Activated B cell treated with CpG ODN at 0.5 μM for 24 hours (primary cell): Measurements from ENCODE around the gene SNORC. TPM values are rescaled to one million over a fixed set of nuclear protein-coding genes. Genes with fewer than 3 reads are reported as not detected.
"Not testable (repeated sequence)": the region's sequence is repeated elsewhere in the genome, so short reads cannot be mapped to it uniquely, and the experiment has no call there.

Source experiments
- ATAC-seq: fragments of 200-7000 bp; cut with Tn5 transposase; one replicate; pipeline ENCODE4 v1.10.0; 2021; ENCODE audit warnings: low read depth, mild to moderate bottlenecking, moderate library complexity
- CTCF ChIA-PET: fragments of 350-600 bp; sonication (Branson Sonifier 250); formaldehyde crosslinking; loops from one replicate; lab custom pipeline; 2021; ENCODE audit warnings: antibody characterized with exemption; lab: Charles Lee
- POLR2A ChIA-PET: fragments of 350-600 bp; sonication (Branson Sonifier 250); formaldehyde crosslinking; loops from one replicate; lab custom pipeline; 2021; ENCODE audit warnings: antibody characterized with exemption; lab: Charles Lee
- DNase-seq: peaks from one replicate; pipeline ENCODE4 v3.0.0; 2022
- H3K27ac Mint-ChIP-seq: one replicate; pipeline ENCODE4 v1.8.0; 2020; ENCODE audit warnings: mixed read lengths
- H3K27me3 Mint-ChIP-seq: one replicate; pipeline ENCODE4 v1.8.0; 2021; ENCODE audit warnings: mixed read lengths
- H3K36me3 Mint-ChIP-seq: one replicate; pipeline ENCODE4 v1.8.0; 2021; ENCODE audit warnings: low read depth, mixed read lengths
- H3K4me1 Mint-ChIP-seq: one replicate; pipeline ENCODE4 v1.8.0; 2021; ENCODE audit warnings: mixed read lengths
- H3K4me3 Mint-ChIP-seq: one replicate; pipeline ENCODE4 v1.8.0; 2020; ENCODE audit warnings: mild to moderate bottlenecking, mixed read lengths
- H3K9me3 Mint-ChIP-seq: one replicate; pipeline ENCODE4 v1.8.0; 2020; ENCODE audit warnings: mixed read lengths
- intact Hi-C: fragments of 100-400 bp; cut with micrococcal nuclease; formaldehyde crosslinking; loops from one replicate; pipeline ENCODE4 v1.15.1; 2024
- total RNA-seq: library from RNA; stranded (reverse); gene quantifications from 2 replicates; pipeline ENCODE4 v1.2.3, GENCODE V29; 2022
- TF ChIP-seq, protein P1 (sequence below): fragments of 200-600 bp; IDR thresholded peaks from one replicate; pipeline ENCODE4 v1.8.0; 2022; ENCODE audit warnings: antibody characterized with exemption, mild to moderate bottlenecking

The SNORC gene
- total RNA-seq, 1 donor from 2014 or later: 2.1 TPM

DNA sequence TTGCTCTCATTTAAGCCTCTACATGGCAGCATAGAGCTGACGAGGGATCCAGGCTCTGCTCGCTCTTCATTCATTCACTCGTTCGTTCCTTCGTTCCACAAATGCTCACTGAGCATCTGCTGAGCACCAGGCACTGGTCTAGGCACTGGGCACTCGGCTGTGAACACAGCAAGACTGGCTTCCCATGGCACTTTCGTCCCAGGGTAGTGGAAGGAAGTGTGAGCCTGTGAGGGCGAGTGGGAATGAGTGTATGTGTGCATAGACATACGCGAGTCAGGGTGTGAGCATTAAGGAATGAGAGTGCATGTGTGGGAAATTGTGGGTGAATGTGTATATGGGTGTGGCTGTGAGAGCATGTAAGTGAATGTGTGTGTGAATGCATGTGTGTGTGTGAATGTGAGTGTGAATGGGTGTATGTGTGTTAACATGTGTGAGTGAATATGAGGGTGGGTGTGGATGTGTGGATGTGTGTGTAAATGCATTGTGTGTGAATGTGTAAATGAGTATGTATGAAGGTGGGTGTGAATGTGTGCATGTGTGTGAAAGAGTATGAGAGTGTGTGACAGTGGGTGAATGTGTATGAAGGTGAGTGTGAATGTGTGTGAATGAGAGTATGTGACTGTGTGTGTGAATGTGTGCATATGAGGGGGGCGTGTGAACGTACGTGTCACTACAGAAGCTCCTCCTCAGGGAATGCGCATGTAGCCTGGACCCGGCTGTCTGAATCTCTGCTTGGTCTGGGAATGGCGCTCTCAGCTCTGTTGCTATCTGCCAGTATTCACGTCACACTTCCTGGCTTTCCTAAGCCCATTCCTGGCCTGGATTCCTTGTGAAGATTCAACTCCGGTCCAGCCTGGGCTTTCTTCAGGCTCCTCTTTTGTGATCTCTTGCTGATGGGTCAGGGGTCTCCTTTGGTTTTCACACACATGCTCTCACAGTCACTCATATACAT lies 28.8 kb downstream of the SNORC start:
- CTCF ChIA-PET: no interaction called here
- H3K4me3 Mint-ChIP-seq: no peak overlapping the region
- TF ChIP-seq, protein P1, sequence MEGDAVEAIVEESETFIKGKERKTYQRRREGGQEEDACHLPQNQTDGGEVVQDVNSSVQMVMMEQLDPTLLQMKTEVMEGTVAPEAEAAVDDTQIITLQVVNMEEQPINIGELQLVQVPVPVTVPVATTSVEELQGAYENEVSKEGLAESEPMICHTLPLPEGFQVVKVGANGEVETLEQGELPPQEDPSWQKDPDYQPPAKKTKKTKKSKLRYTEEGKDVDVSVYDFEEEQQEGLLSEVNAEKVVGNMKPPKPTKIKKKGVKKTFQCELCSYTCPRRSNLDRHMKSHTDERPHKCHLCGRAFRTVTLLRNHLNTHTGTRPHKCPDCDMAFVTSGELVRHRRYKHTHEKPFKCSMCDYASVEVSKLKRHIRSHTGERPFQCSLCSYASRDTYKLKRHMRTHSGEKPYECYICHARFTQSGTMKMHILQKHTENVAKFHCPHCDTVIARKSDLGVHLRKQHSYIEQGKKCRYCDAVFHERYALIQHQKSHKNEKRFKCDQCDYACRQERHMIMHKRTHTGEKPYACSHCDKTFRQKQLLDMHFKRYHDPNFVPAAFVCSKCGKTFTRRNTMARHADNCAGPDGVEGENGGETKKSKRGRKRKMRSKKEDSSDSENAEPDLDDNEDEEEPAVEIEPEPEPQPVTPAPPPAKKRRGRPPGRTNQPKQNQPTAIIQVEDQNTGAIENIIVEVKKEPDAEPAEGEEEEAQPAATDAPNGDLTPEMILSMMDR: no peak
- DNase-seq: no peak
- H3K27me3 Mint-ChIP-seq: no peaks in the 10 kb centered on the region
- H3K9me3 Mint-ChIP-seq: no peaks in the 10 kb centered on the region
- no peak for ATAC-seq
- no peaks in the 10 kb centered on the region for H3K4me1 Mint-ChIP-seq
- POLR2A ChIA-PET: interaction anchor here (1.0 kb wide), 1 partner anchor 161 kb away, joined by 7 read pairs; the partner anchor contains the start of gene INPP5D
- no peaks in the 10 kb centered on the region for H3K36me3 Mint-ChIP-seq
- intact Hi-C loops: no loop called here
- H3K27ac Mint-ChIP-seq: no peak overlapping the region

DNA sequence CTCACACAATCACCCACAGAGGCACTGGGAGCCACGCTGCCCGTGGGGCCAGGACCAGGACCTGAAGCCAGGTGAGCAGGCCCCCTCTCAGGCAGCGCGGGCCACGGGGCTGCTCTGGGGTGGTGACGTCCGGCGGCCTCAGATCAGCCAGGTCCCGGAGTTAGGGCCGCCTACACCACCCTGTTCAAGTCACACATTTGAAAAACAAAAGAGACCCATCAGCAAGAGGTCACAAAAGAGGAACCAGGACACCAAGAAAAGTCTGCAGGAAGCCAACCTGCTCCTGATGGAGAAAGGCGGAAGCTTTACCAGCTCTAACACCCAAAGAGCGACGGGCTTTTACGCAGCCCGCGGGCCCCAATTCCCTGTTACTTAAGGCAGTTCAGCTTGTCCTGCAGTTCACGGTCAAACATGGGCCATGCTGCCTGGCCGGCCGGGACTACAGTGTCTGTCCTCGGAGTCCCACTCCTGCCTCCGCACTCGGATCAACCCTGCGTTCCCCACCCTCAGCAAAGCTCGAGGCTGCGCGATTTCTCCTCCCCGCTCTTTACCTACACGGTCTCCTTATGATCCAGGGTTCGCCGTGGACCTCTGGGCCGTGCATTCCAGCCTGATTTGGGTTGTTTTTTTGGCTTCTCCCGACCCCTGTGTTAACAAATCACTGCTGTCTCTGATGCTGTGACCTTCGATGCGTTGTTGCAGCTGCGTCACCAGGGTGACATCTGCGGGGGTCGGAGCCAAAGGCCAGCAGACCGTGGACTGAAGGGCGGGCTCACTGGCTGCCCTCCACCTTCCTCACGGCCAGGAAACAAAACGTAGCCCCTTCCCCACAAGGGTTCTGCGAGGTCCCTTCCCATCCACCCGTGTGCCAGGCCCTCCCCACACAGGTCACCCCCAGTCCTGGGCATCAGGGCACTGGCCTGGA lies 31.0 kb downstream of the SNORC start:
- Mint-ChIP-seq H3K9me3 (no peaks in the 10 kb centered on the region), H3K4me1 (no peaks in the 10 kb centered on the region), H3K27ac (no peak overlapping the region), H3K4me3 (no peak overlapping the region), H3K36me3 (no peaks in the 10 kb centered on the region), H3K27me3 (no peaks in the 10 kb centered on the region)
- intact Hi-C loops: no loop called here
- CTCF ChIA-PET: no interaction called here
- POLR2A ChIA-PET: no interaction called here
- ATAC-seq: no peak
- no peak for DNase-seq
- TF ChIP-seq, protein P1: no peak

DNA sequence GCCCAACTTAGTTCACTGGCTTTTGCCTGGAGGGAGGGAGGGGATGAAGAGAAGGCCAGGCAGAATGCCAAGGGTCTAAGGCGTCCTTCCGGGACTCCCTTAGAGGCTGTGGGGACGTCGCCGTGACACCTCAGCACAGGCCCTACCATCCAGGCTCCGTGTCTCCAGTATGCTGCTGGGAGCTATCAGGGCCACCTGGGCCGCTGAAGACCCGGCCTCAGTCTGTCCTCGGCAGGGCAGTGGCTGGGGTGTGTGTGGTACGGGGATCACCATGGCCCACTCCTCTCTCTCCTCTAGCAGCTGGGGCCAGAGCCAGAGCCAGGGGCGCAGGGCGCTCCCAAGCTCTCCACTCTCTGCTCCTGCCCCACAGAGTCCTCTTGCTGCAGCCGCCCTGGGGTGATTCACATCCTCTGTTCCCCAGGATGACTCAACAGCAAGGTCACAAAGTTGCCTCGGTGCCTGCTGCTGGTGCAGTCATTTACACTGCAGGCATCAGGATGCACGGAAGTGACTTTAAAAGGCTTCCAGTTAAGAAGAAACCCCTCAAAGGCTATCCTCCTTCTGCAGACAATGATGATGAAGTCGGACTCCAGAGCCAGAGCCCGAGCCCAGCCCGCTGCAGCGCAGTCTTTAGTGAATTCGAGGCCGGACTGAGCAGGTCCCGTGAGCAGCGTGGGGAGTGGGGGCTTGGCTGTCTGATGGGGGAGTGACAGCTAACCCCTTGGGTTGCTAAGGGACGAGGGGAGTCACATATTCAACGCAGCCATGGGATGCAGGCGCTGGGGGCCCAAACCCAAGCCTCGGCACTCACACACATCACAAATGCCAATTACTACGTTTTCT lies 31.9 kb downstream of the SNORC start:
- no peaks in the 10 kb centered on the region for H3K27me3 Mint-ChIP-seq
- no peaks in the 10 kb centered on the region for H3K36me3 Mint-ChIP-seq
- no peak overlapping the region for H3K4me3 Mint-ChIP-seq
- H3K4me1 Mint-ChIP-seq: no peaks in the 10 kb centered on the region
- ATAC-seq (no peak), DNase-seq (no peak)
- ChIA-PET POLR2A (no interaction called here), CTCF (no interaction called here)
- H3K9me3 Mint-ChIP-seq: no peaks in the 10 kb centered on the region
- intact Hi-C loops: no loop called here
- no peak overlapping the region for H3K27ac Mint-ChIP-seq
- TF ChIP-seq, protein P1: no peak

DNA sequence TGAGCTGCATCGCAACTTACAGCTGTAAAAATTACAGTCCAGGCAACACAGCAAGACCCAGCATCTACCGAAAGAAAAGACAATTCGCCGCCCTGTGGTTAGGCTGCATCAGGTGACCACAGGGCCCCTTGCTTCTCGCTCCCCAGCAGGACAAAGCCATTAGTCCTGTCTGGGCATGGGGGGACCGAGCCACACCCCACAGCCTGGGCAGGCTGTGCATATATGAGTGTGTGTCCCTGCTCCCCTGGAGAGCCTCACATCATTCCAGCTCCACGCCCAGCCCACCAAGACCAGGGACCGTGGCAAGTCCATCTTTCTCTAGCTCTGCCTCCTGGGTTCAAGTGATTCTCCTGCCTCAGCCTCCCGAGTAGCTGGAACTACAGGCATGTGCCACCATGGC lies 33.9 kb downstream of the SNORC start:
- no peak overlapping the region for H3K4me3 Mint-ChIP-seq
- H3K27ac Mint-ChIP-seq: no peak overlapping the region
- peaks cover 3% of the 10 kb centered on the region for H3K27me3 Mint-ChIP-seq
- DNase-seq (no peak), ATAC-seq (no peak)
- H3K4me1 Mint-ChIP-seq: no peaks in the 10 kb centered on the region
- H3K9me3 Mint-ChIP-seq: no peaks in the 10 kb centered on the region
- H3K36me3 Mint-ChIP-seq: no peaks in the 10 kb centered on the region
- TF ChIP-seq, protein P1: no peak
- POLR2A ChIA-PET: no interaction called here
- CTCF ChIA-PET: no interaction called here
- intact Hi-C loops: no loop called here

DNA sequence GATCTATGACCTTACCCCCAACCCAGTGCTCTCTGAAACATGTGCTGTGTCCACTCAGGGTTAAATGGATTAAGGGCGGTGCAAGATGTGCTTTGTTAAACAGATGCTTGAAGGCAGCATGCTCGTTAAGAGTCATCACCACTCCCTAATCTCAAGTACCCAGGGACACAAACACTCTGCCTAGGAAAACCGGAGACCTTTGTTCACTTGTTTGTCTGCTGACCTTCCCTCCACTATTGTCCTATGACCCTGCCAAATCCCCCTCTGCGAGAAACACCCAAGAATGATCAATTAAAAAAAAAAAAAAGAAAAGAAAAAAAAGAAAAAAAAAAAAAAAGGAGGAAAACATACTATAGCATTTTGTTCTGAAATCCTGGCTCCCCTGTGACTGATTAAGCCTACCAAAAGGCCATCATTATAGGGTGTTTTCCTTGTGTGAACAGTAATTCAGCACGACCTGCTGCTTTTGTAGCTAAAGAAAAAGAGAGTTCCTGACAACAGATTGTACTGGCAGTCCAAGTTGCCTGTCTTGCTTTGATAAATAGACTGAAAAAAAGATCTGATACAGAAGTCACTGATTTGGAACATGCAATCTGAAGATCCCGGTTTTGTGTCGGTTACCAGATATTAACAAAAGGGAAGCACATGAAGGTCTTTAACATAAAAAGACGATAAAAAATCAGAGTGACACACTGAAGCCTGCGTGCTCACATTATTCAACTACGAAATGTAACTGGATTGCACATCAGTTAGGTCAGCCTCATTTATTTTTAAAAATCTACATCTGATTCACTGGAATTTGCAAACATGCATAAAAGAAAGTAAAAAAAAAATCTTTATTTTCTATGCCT lies 37.0 kb downstream of the SNORC start:
- POLR2A ChIA-PET, H3K4me3 Mint-ChIP-seq: not testable (repeated sequence)

DNA sequence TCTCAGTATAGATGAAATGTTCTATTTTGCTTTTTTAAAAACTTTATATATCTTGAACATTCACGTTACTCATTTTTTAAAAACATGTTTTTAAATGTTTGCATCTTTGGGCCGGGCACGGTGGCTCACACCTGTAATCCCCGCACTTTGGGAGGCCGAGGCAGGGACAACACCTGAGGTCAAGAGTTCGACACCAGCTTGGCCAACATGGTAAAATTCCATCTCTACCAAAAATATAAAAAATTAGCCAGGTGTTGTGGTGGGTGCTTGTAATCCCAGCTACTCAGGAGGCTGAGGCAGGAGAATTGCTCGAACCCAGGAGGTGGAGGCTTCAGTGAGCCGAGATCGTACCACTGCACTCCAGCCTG lies 37.6 kb downstream of the SNORC start:
- ATAC-seq, POLR2A ChIA-PET, H3K27ac Mint-ChIP-seq, intact Hi-C loops, H3K36me3 Mint-ChIP-seq, H3K4me3 Mint-ChIP-seq, H3K4me1 Mint-ChIP-seq, CTCF ChIA-PET, DNase-seq: not testable (repeated sequence)
- H3K27me3 Mint-ChIP-seq: peaks cover 20% of the 10 kb centered on the region
- H3K9me3 Mint-ChIP-seq: peaks cover 21% of the 10 kb centered on the region

More for the DNA sequence above, 37.0 kb downstream of the SNORC start:
- H3K9me3 Mint-ChIP-seq: peaks cover 17% of the 10 kb centered on the region
- ATAC-seq, H3K27ac Mint-ChIP-seq, H3K36me3 Mint-ChIP-seq, H3K4me1 Mint-ChIP-seq, CTCF ChIA-PET, intact Hi-C loops, DNase-seq: not testable (repeated sequence)
- peaks cover 17% of the 10 kb centered on the region for H3K27me3 Mint-ChIP-seq
